Nephron (organoid): ENCODE data around the gene PDZD2.

Experiments
- H3K27ac Mint-ChIP-seq, 3 experiments: 2 replicates each; pipeline ENCODE4 v1.8.0; 2020; ENCODE audit warnings: mixed read lengths in 3 of 3, mild to moderate bottlenecking in 2 of 3, moderate library complexity in 1 of 3
- H3K27me3 Mint-ChIP-seq: 2 replicates; pipeline ENCODE4 v1.8.0; 2021; ENCODE audit warnings: low read depth, mild to moderate bottlenecking, moderate library complexity, mixed read lengths
- H3K36me3 Mint-ChIP-seq: 2 replicates; pipeline ENCODE4 v1.8.0; 2020; ENCODE audit warnings: low read depth, mixed read lengths
- H3K4me1 Mint-ChIP-seq: 2 replicates; pipeline ENCODE4 v1.8.0; 2020; ENCODE audit warnings: mixed read lengths
- H3K4me3 Mint-ChIP-seq, 3 experiments: 2 replicates each; pipeline ENCODE4 v1.8.0; 2020; ENCODE audit warnings: mild to moderate bottlenecking in 3 of 3, mixed read lengths in 3 of 3, moderate library complexity in 2 of 3
- H3K9me3 Mint-ChIP-seq: 2 replicates; pipeline ENCODE4 v1.8.0; 2020; ENCODE audit warnings: mixed read lengths
- CTCF ChIP-seq, 3 experiments: fragments of 200-600 bp; sonication (generic); IDR thresholded peaks; one replicate each; pipeline ENCODE4 v1.5.0; 2021; ENCODE audit warnings: antibody characterized with exemption in 3 of 3; ENCODE audit not compliant: unreplicated experiment in 3 of 3

Gene PDZD2

GRCh38 chr5:31663519-31663918 is 24.6 kb downstream of the PDZD2 start:
- H3K27me3 Mint-ChIP-seq, result peaks cover 7% of the 10 kb centered on the region
- H3K9me3 Mint-ChIP-seq, result peaks cover 3% of the 10 kb centered on the region
- peaks cover 9% of the 10 kb centered on the region for H3K4me1 Mint-ChIP-seq
- TF ChIP-seq CTCF (IDR thresholded peaks at IDR 0.05; ENCODE audit: unreplicated experiment in 3 of 3), result no peak
- no peak overlapping the region for H3K27ac Mint-ChIP-seq
- H3K36me3 Mint-ChIP-seq, result no peaks in the 10 kb centered on the region
- no peak overlapping the region for H3K4me3 Mint-ChIP-seq

GRCh38 chr5:31664566-31664965 is 25.6 kb downstream of the PDZD2 start:
- Mint-ChIP-seq H3K4me3 (no peak overlapping the region), H3K36me3 (no peaks in the 10 kb centered on the region), H3K27me3 (no peaks in the 10 kb centered on the region), H3K4me1 (peaks cover 15% of the 10 kb centered on the region), H3K27ac (no peak overlapping the region), H3K9me3 (peaks cover 3% of the 10 kb centered on the region)
- TF ChIP-seq CTCF (IDR thresholded peaks at IDR 0.05; ENCODE audit: unreplicated experiment in 3 of 3), result no peak

GRCh38 chr5:31671339-31671741 is 32.4 kb downstream of the PDZD2 start:
- Mint-ChIP-seq H3K36me3 (no peaks in the 10 kb centered on the region), H3K27me3 (no peaks in the 10 kb centered on the region), H3K4me1 (peaks cover 11% of the 10 kb centered on the region), H3K27ac (no peak overlapping the region), H3K9me3 (no peaks in the 10 kb centered on the region), H3K4me3 (no peak overlapping the region)
- no peak for TF ChIP-seq CTCF (IDR thresholded peaks at IDR 0.05; ENCODE audit: unreplicated experiment in 3 of 3)

GRCh38 chr5:31674371-31674951 is 35.5 kb downstream of the PDZD2 start:
- Mint-ChIP-seq H3K27ac (no peak overlapping the region), H3K4me1 (peaks cover 2% of the 10 kb centered on the region), H3K36me3 (no peaks in the 10 kb centered on the region), H3K4me3 (no peak overlapping the region), H3K27me3 (no peaks in the 10 kb centered on the region), H3K9me3 (no peaks in the 10 kb centered on the region)
- TF ChIP-seq CTCF (IDR thresholded peaks at IDR 0.05; ENCODE audit: unreplicated experiment in 3 of 3), result no peak

- H3K36me3 Mint-ChIP-seq, result no peaks in the 10 kb centered on the region
- no peak overlapping the region for H3K27ac Mint-ChIP-seq
- H3K4me3 Mint-ChIP-seq, result no peak overlapping the region
- no peak for TF ChIP-seq CTCF (IDR thresholded peaks at IDR 0.05; ENCODE audit: unreplicated experiment in 3 of 3)
- H3K9me3 Mint-ChIP-seq, result no peaks in the 10 kb centered on the region
- H3K27me3 Mint-ChIP-seq, result no peaks in the 10 kb centered on the region
- no peaks in the 10 kb centered on the region for H3K4me1 Mint-ChIP-seq
Observed at GRCh38 chr5:31675472-31675871, 36.5 kb downstream of the PDZD2 start.

GRCh38 chr5:31678180-31678579 is 39.2 kb downstream of the PDZD2 start:
- no peaks in the 10 kb centered on the region for H3K9me3 Mint-ChIP-seq
- no peaks in the 10 kb centered on the region for H3K36me3 Mint-ChIP-seq
- H3K4me3 Mint-ChIP-seq, result no peak overlapping the region
- H3K27me3 Mint-ChIP-seq, result no peaks in the 10 kb centered on the region
- peaks cover 11% of the 10 kb centered on the region for H3K4me1 Mint-ChIP-seq
- no peak for TF ChIP-seq CTCF (IDR thresholded peaks at IDR 0.05; ENCODE audit: unreplicated experiment in 3 of 3)
- no peak overlapping the region for H3K27ac Mint-ChIP-seq
